Osteoblast (primary cell): Measurements from ENCODE around the gene CHN1. TPM values are rescaled to one million over a fixed set of nuclear protein-coding genes. Genes with fewer than 3 reads are reported as not detected.

Experiments
- DNase-seq: peaks from one replicate; pipeline ENCODE4 v3.0.0; 2011; ENCODE audit warnings: low spot score, mixed read lengths; ENCODE audit not compliant: insufficient read length; ENCODE audit errors: missing footprints
- H2AFZ ChIP-seq: 2 replicates; pipeline ENCODE4 v1.6.0; 2011; ENCODE audit warnings: mild to moderate bottlenecking, low read length
- H3K27ac ChIP-seq: 2 replicates; pipeline ENCODE4 v1.5.1; 2011; ENCODE audit warnings: mild to moderate bottlenecking, low read depth, low read length, moderate library complexity
- H3K27me3 ChIP-seq: 2 replicates; pipeline ENCODE4 v1.6.0; 2012; ENCODE audit warnings: mild to moderate bottlenecking, control low read depth, inconsistent platforms, low read length, moderate library complexity; ENCODE audit not compliant: insufficient read depth
- H3K36me3 ChIP-seq: 2 replicates; pipeline ENCODE4 v1.5.1; 2011; ENCODE audit warnings: mild to moderate bottlenecking, low read length, control low read depth, moderate library complexity; ENCODE audit not compliant: insufficient read depth
- H3K4me1 ChIP-seq: 2 replicates; pipeline ENCODE4 v1.5.1; 2011; ENCODE audit warnings: mild to moderate bottlenecking, low read length, control low read depth, moderate library complexity; ENCODE audit not compliant: insufficient read depth
- H3K4me2 ChIP-seq: 2 replicates; pipeline ENCODE4 v1.6.0; 2011; ENCODE audit warnings: mild to moderate bottlenecking, low read length; ENCODE audit not compliant: insufficient read depth
- H3K4me3 ChIP-seq: fragments of 200-600 bp; sonication (generic); 3 replicates; pipeline ENCODE4 v1.5.1; 2012; ENCODE audit warnings: mild to moderate bottlenecking, low read length, inconsistent platforms; ENCODE audit not compliant: insufficient read depth
- H3K79me2 ChIP-seq: 2 replicates; pipeline ENCODE4 v1.6.0; 2012; ENCODE audit warnings: mild to moderate bottlenecking, low read length, control low read depth, inconsistent platforms; ENCODE audit not compliant: insufficient read depth
- H3K9me3 ChIP-seq: 2 replicates; pipeline ENCODE4 v1.5.1; 2011; ENCODE audit warnings: low read depth, low read length, control low read depth
- H4K20me1 ChIP-seq: 2 replicates; pipeline ENCODE4 v1.6.0; 2012; ENCODE audit warnings: mild to moderate bottlenecking, low read length, control low read depth; ENCODE audit not compliant: insufficient read depth
- total RNA-seq: library from RNA; depleted of rRNA; stranded (reverse); fragments of >200 nt; gene quantifications from 2 replicates; pipeline ENCODE4 v1.2.3, GENCODE V29; 2012
- TF ChIP-seq, protein P1 (sequence below): IDR thresholded peaks from 2 replicates; pipeline ENCODE4 v1.5.1; 2011; ENCODE audit warnings: mild to moderate bottlenecking, low read depth, low read length, moderate library complexity; ENCODE audit errors: extremely low read depth

The CHN1 gene
- total RNA-seq, 1 donor = 33.7 TPM

DNA sequence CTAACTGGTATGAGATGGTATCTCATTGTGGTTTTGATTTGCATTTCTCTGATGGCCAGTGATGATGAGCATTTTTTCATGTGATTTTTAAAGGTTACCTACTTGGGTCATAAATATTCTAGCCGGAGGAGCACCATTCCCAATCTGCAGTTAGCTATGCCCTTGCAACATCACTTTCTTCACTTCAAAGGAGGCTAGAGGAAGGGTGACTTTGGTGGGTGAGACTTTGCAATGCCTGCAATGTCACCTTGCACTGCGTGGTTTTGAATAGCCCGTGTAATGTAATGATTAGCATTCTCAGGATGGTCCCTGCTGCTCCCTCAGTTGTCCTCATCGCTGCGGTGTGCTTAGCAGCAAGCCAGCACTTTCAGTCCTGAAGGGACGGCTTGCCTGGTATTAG, 184.8 kb downstream of the CHN1 start:
- H3K27ac ChIP-seq = no peak overlapping the region
- H3K79me2 ChIP-seq = no peaks in the 10 kb centered on the region

DNA sequence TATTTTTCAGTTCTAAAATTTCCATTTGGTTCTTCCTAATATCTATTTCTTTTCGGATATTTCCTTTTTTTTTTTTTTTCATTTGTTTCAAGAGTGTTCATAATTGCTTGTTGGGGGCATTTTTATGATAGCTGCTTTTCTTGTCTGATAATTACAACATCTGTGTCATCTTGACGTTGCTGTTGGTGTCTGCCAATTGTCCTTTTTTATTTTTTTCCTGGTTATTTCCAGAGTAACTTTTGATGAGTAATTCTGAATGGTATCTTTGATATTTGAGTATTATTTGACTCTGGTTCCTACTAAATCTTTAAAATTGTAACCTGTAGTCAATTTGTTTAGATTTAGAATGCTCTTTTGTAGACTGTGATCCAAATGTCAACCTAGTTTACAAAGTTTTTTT, 189.7 kb downstream of the CHN1 start:
- H3K79me2 ChIP-seq = no peaks in the 10 kb centered on the region
- TF ChIP-seq, protein P1, sequence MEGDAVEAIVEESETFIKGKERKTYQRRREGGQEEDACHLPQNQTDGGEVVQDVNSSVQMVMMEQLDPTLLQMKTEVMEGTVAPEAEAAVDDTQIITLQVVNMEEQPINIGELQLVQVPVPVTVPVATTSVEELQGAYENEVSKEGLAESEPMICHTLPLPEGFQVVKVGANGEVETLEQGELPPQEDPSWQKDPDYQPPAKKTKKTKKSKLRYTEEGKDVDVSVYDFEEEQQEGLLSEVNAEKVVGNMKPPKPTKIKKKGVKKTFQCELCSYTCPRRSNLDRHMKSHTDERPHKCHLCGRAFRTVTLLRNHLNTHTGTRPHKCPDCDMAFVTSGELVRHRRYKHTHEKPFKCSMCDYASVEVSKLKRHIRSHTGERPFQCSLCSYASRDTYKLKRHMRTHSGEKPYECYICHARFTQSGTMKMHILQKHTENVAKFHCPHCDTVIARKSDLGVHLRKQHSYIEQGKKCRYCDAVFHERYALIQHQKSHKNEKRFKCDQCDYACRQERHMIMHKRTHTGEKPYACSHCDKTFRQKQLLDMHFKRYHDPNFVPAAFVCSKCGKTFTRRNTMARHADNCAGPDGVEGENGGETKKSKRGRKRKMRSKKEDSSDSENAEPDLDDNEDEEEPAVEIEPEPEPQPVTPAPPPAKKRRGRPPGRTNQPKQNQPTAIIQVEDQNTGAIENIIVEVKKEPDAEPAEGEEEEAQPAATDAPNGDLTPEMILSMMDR = no peak
- H3K4me2 ChIP-seq = no peak overlapping the region
- H3K9me3 ChIP-seq = no peaks in the 10 kb centered on the region
- no peak overlapping the region for H3K4me3 ChIP-seq
- no peak overlapping the region for H2AFZ ChIP-seq
- peaks cover under 1% of the 10 kb centered on the region for H3K36me3 ChIP-seq
- no peaks in the 10 kb centered on the region for H4K20me1 ChIP-seq
- H3K4me1 ChIP-seq = peaks cover 10% of the 10 kb centered on the region
- no peaks in the 10 kb centered on the region for H3K27me3 ChIP-seq
- DNase-seq = peak; percentile 47
- no peak overlapping the region for H3K27ac ChIP-seq

More for the DNA sequence above, 184.8 kb downstream of the CHN1 start:
- H3K4me1 ChIP-seq = peaks cover 9% of the 10 kb centered on the region
- no peak overlapping the region for H3K4me3 ChIP-seq
- H4K20me1 ChIP-seq = no peaks in the 10 kb centered on the region
- no peaks in the 10 kb centered on the region for H3K27me3 ChIP-seq
- no peaks in the 10 kb centered on the region for H3K9me3 ChIP-seq
- H2AFZ ChIP-seq = no peak overlapping the region
- DNase-seq = no peak
- no peaks in the 10 kb centered on the region for H3K36me3 ChIP-seq
- TF ChIP-seq, protein P1 = no peak
- H3K4me2 ChIP-seq = no peak overlapping the region

DNA sequence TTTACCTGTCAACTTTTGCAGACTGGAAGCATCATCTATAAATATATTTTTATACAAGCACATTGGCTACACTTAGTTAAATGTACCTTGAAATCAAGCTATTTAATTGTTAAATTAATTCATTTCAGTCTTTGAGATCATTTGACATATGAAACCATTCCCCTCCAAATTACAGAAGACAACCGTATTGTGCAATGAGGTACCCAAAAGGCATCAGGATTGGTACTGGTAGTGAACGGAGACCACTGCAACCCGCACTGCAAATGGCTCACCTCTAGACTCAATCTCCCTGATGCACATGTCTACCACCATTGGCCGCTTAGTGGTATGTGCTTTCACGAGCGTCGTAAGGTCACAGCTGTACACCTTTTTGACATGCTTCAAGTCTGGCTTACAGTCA, 193.1 kb downstream of the CHN1 start:
- no peak overlapping the region for H3K4me2 ChIP-seq
- H3K79me2 ChIP-seq = no peaks in the 10 kb centered on the region
- no peaks in the 10 kb centered on the region for H3K27me3 ChIP-seq
- H3K9me3 ChIP-seq = no peaks in the 10 kb centered on the region
- DNase-seq = no peak
- TF ChIP-seq, protein P1 = no peak
- peaks cover 19% of the 10 kb centered on the region for H3K4me1 ChIP-seq
- H3K4me3 ChIP-seq = no peak overlapping the region
- no peak overlapping the region for H2AFZ ChIP-seq
- peaks cover 4% of the 10 kb centered on the region for H3K36me3 ChIP-seq
- no peak overlapping the region for H3K27ac ChIP-seq
- no peaks in the 10 kb centered on the region for H4K20me1 ChIP-seq

DNA sequence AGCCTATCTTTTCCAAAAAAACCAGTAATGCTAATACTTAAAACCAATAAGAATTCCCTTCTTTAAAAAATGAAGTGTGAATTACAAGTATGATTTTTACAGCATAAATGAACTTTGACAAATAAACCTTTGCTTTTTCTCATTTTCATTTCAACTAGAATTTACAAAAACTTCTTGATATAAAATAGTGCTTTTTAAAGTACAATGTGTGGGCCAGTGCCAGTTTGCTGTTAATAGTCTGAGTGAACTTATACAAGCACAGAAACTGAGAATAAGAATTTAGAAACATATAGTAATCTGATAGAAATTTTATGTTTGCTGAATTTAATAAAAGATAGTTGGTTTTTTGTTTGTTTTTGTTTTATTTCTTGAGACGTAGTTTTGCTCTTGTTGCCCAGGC, 197.2 kb downstream of the CHN1 start:
- no peak overlapping the region for H3K4me3 ChIP-seq
- H2AFZ ChIP-seq = peak overlapping the region; percentile 82
- peak overlapping the region; percentile 46 for H3K4me2 ChIP-seq
- no peaks in the 10 kb centered on the region for H3K27me3 ChIP-seq
- no peaks in the 10 kb centered on the region for H3K79me2 ChIP-seq
- H3K4me1 ChIP-seq = peaks cover 11% of the 10 kb centered on the region
- H3K27ac ChIP-seq = peak overlapping the region; percentile 72
- H3K9me3 ChIP-seq = no peaks in the 10 kb centered on the region
- H3K36me3 ChIP-seq = peaks cover 7% of the 10 kb centered on the region
- TF ChIP-seq, protein P1 = no peak
- DNase-seq = no peak
- no peaks in the 10 kb centered on the region for H4K20me1 ChIP-seq
